SK-N-SH treated with all-trans-retinoic acid at 6 μM for 48 hours (cell line): ENCODE measurements around the gene PCDHA2.

Source experiments
- ATAC-seq: fragments of 200-7000 bp; cut with Tn5 transposase; 3 replicates; pipeline ENCODE4 v1.9.1; 2020; ENCODE audit warnings: mild to moderate bottlenecking, moderate library complexity
- ARNTL ChIP-seq: fragments of 450-650 bp; formaldehyde crosslinking; IDR thresholded peaks from 2 replicates; pipeline ENCODE4 v1.5.0; 2020; ENCODE audit warnings: low read depth, mild to moderate bottlenecking, moderate library complexity, borderline replicate concordance
- BACH2 ChIP-seq: fragments of 250-450 bp; sonication (Bioruptor Pico); IDR thresholded peaks from 2 replicates; pipeline ENCODE4 v1.9.0; 2021; ENCODE audit warnings: mild to moderate bottlenecking, borderline replicate concordance
- CSDC2 ChIP-seq: fragments of 250-450 bp; sonication (Bioruptor Pico); IDR thresholded peaks from 2 replicates; pipeline ENCODE4 v1.5.0; 2020; ENCODE audit warnings: mild to moderate bottlenecking, moderate library complexity
- ESRRG ChIP-seq: fragments of 250-450 bp; sonication (Bioruptor Pico); IDR thresholded peaks from 2 replicates; pipeline ENCODE4 v1.6.1; 2021; ENCODE audit warnings: mild to moderate bottlenecking
- GLIS3 ChIP-seq: fragments of 250-450 bp; sonication (Bioruptor Pico); IDR thresholded peaks from 2 replicates; pipeline ENCODE4 v1.5.0; 2020; ENCODE audit warnings: mild to moderate bottlenecking, moderate library complexity
- OSR1 ChIP-seq: fragments of 250-450 bp; sonication (Bioruptor Pico); IDR thresholded peaks from 2 replicates; pipeline ENCODE4 v1.8.0; 2022; ENCODE audit warnings: moderate library complexity, mild to moderate bottlenecking, inconsistent platforms
- POU6F1 ChIP-seq: fragments of 250-450 bp; sonication (Bioruptor Pico); IDR thresholded peaks from 2 replicates; pipeline ENCODE4 v1.8.0; 2021; ENCODE audit warnings: low read depth, mild to moderate bottlenecking, moderate library complexity, borderline replicate concordance
- SNAI2 ChIP-seq: fragments of 250-450 bp; sonication (Bioruptor Pico); IDR thresholded peaks from 2 replicates; pipeline ENCODE4 v1.5.0; 2020; ENCODE audit warnings: mild to moderate bottlenecking, moderate library complexity
- TCF4 ChIP-seq: fragments of 250-450 bp; sonication (Bioruptor Pico); IDR thresholded peaks from 2 replicates; pipeline ENCODE4 v1.8.0; 2021; ENCODE audit warnings: mild to moderate bottlenecking, moderate library complexity, borderline replicate concordance
- TOX ChIP-seq: fragments of 250-450 bp; sonication (Bioruptor Pico); IDR thresholded peaks from 2 replicates; pipeline ENCODE4 v1.8.0; 2021; ENCODE audit warnings: mild to moderate bottlenecking, moderate library complexity, borderline replicate concordance
- TSHZ2 ChIP-seq: fragments of 250-450 bp; sonication (Bioruptor Pico); IDR thresholded peaks from 2 replicates; pipeline ENCODE4 v1.5.0; 2020; ENCODE audit warnings: mild to moderate bottlenecking, moderate library complexity
- ZC3H10 ChIP-seq: fragments of 250-450 bp; sonication (Bioruptor Pico); IDR thresholded peaks from 2 replicates; pipeline ENCODE4 v1.5.1; 2021; ENCODE audit warnings: mild to moderate bottlenecking, moderate library complexity
- ZFP3 ChIP-seq: fragments of 250-450 bp; sonication (Bioruptor Pico); IDR thresholded peaks from 2 replicates; pipeline ENCODE4 v1.5.0; 2020; ENCODE audit warnings: mild to moderate bottlenecking, moderate library complexity
- ZNF565 ChIP-seq: fragments of 450-650 bp; formaldehyde crosslinking; conservative IDR thresholded peaks from 2 replicates; pipeline ENCODE4 v1.5.0; 2020; ENCODE audit warnings: low read depth, mild to moderate bottlenecking, moderate library complexity
- ZNF70 ChIP-seq: fragments of 450-650 bp; formaldehyde crosslinking; IDR thresholded peaks from 2 replicates; pipeline ENCODE4 v1.5.0; 2020; ENCODE audit warnings: mild to moderate bottlenecking, moderate library complexity
- ZNF8 ChIP-seq: fragments of 450-650 bp; formaldehyde crosslinking; IDR thresholded peaks from 2 replicates; pipeline ENCODE4 v1.5.0; 2020; ENCODE audit warnings: mild to moderate bottlenecking, moderate library complexity
- TF ChIP-seq, protein P1 (sequence below): fragments of 250-450 bp; sonication (Bioruptor Pico); IDR thresholded peaks from 2 replicates; pipeline ENCODE4 v1.5.1; 2021; ENCODE audit warnings: mild to moderate bottlenecking, moderate library complexity
- TF ChIP-seq, protein P2 (sequence below): fragments of 250-450 bp; sonication (Bioruptor Pico); IDR thresholded peaks from 2 replicates; pipeline ENCODE4 v1.8.0; 2020; ENCODE audit warnings: mild to moderate bottlenecking, moderate library complexity, borderline replicate concordance

PCDHA2 gene

DNA sequence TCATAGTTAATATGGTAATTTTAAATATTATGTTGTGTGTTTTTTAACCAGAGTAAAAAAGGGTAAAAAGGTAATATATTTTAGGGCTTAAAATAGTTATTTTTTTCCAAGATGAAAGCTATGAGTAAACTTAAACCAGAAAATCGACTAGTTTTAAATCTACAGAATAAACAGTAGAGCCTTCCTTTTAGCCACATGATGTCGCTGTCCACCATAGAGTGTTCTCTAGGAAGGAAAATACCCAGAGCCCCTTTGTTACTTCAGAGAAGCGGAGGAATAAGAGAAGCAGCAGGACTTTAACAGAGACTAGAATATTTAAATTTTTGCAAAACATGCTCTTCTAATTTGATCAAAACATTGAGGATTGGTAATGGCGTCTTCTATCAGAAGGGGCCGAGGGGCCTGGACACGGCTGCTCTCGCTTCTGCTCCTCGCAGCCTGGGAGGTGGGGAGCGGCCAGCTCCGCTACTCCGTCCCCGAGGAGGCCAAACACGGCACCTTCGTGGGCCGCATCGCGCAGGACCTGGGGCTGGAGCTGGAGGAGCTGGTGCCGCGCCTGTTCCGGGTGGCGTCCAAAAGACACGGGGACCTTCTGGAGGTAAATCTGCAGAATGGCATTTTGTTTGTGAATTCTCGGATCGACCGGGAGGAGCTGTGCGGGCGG is at the start of gene PCDHA2:
Gene PCDHA2, plus strand, starts transcription at position 258 of the 664 bp plus-strand sequence.
- TF ChIP-seq ESRRG (no peak), ZNF70 (CRISPR knock-in tag) (no peak), ZC3H10 (CRISPR knock-in tag) (no peak), CSDC2 (CRISPR knock-in tag) (no peak), GLIS3 (CRISPR knock-in tag) (no peak), ZNF8 (CRISPR knock-in tag) (no peak), OSR1 (CRISPR knock-in tag) (no peak), SNAI2 (CRISPR knock-in tag) (no peak), TCF4 (CRISPR knock-in tag) (no peak)
- TF ChIP-seq, protein P1, sequence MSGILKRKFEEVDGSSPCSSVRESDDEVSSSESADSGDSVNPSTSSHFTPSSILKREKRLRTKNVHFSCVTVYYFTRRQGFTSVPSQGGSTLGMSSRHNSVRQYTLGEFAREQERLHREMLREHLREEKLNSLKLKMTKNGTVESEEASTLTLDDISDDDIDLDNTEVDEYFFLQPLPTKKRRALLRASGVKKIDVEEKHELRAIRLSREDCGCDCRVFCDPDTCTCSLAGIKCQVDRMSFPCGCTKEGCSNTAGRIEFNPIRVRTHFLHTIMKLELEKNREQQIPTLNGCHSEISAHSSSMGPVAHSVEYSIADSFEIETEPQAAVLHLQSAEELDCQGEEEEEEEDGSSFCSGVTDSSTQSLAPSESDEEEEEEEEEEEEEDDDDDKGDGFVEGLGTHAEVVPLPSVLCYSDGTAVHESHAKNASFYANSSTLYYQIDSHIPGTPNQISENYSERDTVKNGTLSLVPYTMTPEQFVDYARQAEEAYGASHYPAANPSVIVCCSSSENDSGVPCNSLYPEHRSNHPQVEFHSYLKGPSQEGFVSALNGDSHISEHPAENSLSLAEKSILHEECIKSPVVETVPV (CRISPR knock-in tag), result no peak
- ATAC-seq, result no peak

GRCh38 chr5:140753561-140753960 is 41.1 kb upstream of the PCDHA2 start:
- no peak for ATAC-seq
- TF ChIP-seq ARNTL (CRISPR knock-in tag) (no peak), ZFP3 (CRISPR knock-in tag) (no peak)
- TF ChIP-seq, protein P2, sequence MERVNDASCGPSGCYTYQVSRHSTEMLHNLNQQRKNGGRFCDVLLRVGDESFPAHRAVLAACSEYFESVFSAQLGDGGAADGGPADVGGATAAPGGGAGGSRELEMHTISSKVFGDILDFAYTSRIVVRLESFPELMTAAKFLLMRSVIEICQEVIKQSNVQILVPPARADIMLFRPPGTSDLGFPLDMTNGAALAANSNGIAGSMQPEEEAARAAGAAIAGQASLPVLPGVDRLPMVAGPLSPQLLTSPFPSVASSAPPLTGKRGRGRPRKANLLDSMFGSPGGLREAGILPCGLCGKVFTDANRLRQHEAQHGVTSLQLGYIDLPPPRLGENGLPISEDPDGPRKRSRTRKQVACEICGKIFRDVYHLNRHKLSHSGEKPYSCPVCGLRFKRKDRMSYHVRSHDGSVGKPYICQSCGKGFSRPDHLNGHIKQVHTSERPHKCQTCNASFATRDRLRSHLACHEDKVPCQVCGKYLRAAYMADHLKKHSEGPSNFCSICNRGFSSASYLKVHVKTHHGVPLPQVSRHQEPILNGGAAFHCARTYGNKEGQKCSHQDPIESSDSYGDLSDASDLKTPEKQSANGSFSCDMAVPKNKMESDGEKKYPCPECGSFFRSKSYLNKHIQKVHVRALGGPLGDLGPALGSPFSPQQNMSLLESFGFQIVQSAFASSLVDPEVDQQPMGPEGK (CRISPR knock-in tag), result no peak
- TF ChIP-seq, all 23 proteins: peak for 0

DNA sequence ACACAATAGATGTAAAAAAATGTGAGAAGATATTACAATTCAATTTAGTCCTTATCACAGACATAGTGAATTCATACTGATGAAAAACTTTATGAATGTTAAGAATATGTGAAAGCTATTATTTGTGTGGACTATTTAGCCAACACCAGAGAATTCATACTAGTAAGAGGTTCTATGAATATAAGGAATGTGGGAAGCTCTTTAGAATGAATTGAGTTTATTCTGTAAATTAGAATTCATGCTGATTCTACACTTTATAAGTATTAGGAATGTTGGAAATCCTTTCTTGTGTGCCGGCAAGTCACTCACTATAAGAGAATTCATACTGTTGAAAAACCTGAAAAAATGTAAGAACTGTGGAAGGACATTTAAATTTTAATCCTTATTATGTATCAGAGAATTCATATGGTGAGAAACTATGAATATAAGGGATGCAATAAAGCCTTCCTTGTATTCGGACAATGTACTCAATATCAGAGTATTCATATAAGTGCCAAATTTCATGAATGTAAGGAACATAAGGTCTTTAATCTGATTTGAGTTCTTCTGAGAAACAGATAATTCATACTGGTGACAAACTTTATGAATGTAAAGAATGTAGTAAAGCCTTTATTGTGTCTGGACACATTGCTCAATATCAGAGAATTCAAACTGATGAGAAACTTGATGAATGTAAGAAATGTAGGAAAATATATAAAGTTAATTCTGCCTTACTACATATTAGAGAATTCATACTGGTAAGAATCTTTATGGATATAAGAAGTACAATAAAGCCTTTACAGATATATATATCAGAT is 30.3 kb upstream of the PCDHA2 start:
- TF ChIP-seq OSR1 (CRISPR knock-in tag) (no peak), SNAI2 (CRISPR knock-in tag) (no peak), GLIS3 (CRISPR knock-in tag) (no peak), ARNTL (CRISPR knock-in tag) (no peak), TSHZ2 (CRISPR knock-in tag) (no peak), ZC3H10 (CRISPR knock-in tag) (no peak), BACH2 (CRISPR knock-in tag) (no peak), ZNF70 (CRISPR knock-in tag) (no peak), ZFP3 (CRISPR knock-in tag) (no peak), TOX (CRISPR knock-in tag) (no peak), CSDC2 (CRISPR knock-in tag) (no peak)

GRCh38 chr5:140767444-140767843 is 27.2 kb upstream of the PCDHA2 start:
- TF ChIP-seq ESRRG (no peak), BACH2 (CRISPR knock-in tag) (no peak), OSR1 (CRISPR knock-in tag) (no peak), ZNF565 (CRISPR knock-in tag) (no peak), POU6F1 (CRISPR knock-in tag) (no peak), TSHZ2 (CRISPR knock-in tag) (no peak)
- TF ChIP-seq, protein P1 (CRISPR knock-in tag), result no peak
- TF ChIP-seq, all 23 proteins: peak for 0
- ATAC-seq, result no peak

More for the DNA sequence above, 30.3 kb upstream of the PCDHA2 start:
- no peak for ATAC-seq
